MCF 10A (cell line): Measurements from ENCODE around the gene SERPINB12. TPM values are rescaled to one million over a fixed set of nuclear protein-coding genes. Genes with fewer than 3 reads are reported as not detected.
A peak's percentile ranks its signal among the peaks of the same experiment; 100 is the strongest.

ENCODE experiments used
- BruUV-seq: library from RNA; stranded (reverse); fragments of 400-500 nt; replicated peaks from 2 replicates; lab custom pipeline; 2021; lab: Mats Ljungman, UMichigan
- CTCF ChIA-PET: fragments of 300-600 bp; sonication (Branson Sonifier 250); formaldehyde crosslinking; extraction: SDS; loops from one replicate; lab custom pipeline; 2021; ENCODE audit warnings: antibody characterized with exemption, inconsistent platforms; lab: Yijun Ruan, JAX
- POLR2A ChIA-PET: fragments of 300-600, 350-650 bp; sonication (Branson Sonifier 250); formaldehyde crosslinking; extraction: SDS; loops from one replicate; lab custom pipeline; 2020; ENCODE audit warnings: antibody characterized with exemption, inconsistent platforms; lab: Yijun Ruan, JAX
- DNase-seq: peaks from one replicate; pipeline ENCODE4 v3.0.0-alpha.2; 2018; ENCODE audit not compliant: unreplicated experiment
- H3K27ac Mint-ChIP-seq: one replicate; pipeline ENCODE4 v1.8.0; 2022; ENCODE audit warnings: mild to moderate bottlenecking, low read depth, mixed read lengths; ENCODE audit not compliant: unreplicated experiment
- H3K27me3 Mint-ChIP-seq: one replicate; pipeline ENCODE4 v1.8.0; 2022; ENCODE audit warnings: mixed read lengths; ENCODE audit not compliant: insufficient read depth, unreplicated experiment
- H3K36me3 Mint-ChIP-seq: one replicate; pipeline ENCODE4 v1.8.0; 2022; ENCODE audit warnings: mild to moderate bottlenecking, moderate library complexity, mixed read lengths; ENCODE audit not compliant: insufficient read depth, unreplicated experiment
- H3K4me1 Mint-ChIP-seq: one replicate; pipeline ENCODE4 v1.8.0; 2022; ENCODE audit warnings: mixed read lengths; ENCODE audit not compliant: insufficient read depth, unreplicated experiment
- H3K4me3 Mint-ChIP-seq: one replicate; pipeline ENCODE4 v1.8.0; 2022; ENCODE audit warnings: mild to moderate bottlenecking, moderate library complexity, mixed read lengths; ENCODE audit not compliant: unreplicated experiment
- H3K9me3 Mint-ChIP-seq: one replicate; pipeline ENCODE4 v1.8.0; 2022; ENCODE audit warnings: mixed read lengths; ENCODE audit not compliant: unreplicated experiment
- intact Hi-C: fragments of 100-400 bp; cut with micrococcal nuclease; formaldehyde crosslinking; loops from 2 replicates; pipeline ENCODE4 v1.14.1; 2022
- total RNA-seq: library from RNA; stranded (reverse); gene quantifications from 2 replicates; pipeline ENCODE4 v1.2.3, GENCODE V29; 2022
- TF ChIP-seq, protein P1 (sequence below): fragments of 200-600 bp; IDR thresholded peaks from one replicate; pipeline ENCODE4 v1.8.0; 2022; ENCODE audit warnings: antibody characterized with exemption, mild to moderate bottlenecking; ENCODE audit not compliant: unreplicated experiment

The SERPINB12 gene
- total RNA-seq, 1 experiment from 2014 or later: not detected

GRCh38 chr18:63567825-63568224 is 25.7 kb downstream of the SERPINB12 start:
- no peaks in the 10 kb centered on the region for H3K9me3 Mint-ChIP-seq
- intact Hi-C loops: no loop called here
- TF ChIP-seq, protein P1, sequence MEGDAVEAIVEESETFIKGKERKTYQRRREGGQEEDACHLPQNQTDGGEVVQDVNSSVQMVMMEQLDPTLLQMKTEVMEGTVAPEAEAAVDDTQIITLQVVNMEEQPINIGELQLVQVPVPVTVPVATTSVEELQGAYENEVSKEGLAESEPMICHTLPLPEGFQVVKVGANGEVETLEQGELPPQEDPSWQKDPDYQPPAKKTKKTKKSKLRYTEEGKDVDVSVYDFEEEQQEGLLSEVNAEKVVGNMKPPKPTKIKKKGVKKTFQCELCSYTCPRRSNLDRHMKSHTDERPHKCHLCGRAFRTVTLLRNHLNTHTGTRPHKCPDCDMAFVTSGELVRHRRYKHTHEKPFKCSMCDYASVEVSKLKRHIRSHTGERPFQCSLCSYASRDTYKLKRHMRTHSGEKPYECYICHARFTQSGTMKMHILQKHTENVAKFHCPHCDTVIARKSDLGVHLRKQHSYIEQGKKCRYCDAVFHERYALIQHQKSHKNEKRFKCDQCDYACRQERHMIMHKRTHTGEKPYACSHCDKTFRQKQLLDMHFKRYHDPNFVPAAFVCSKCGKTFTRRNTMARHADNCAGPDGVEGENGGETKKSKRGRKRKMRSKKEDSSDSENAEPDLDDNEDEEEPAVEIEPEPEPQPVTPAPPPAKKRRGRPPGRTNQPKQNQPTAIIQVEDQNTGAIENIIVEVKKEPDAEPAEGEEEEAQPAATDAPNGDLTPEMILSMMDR: no peak
- peaks cover 18% of the 10 kb centered on the region for H3K27me3 Mint-ChIP-seq
- ChIA-PET POLR2A (no interaction called here), CTCF (interaction anchor here (0.7 to 5.2 kb wide), 6 partner anchors 9 to 239 kb away, joined by 3 to 33 read pairs (median 4); no protein-coding TSS in a partner anchor)
- H3K4me1 Mint-ChIP-seq: no peaks in the 10 kb centered on the region
- H3K4me3 Mint-ChIP-seq: no peak overlapping the region
- no TSS peak for BruUV-seq
- H3K36me3 Mint-ChIP-seq: no peaks in the 10 kb centered on the region
- peak overlapping the region; percentile 23 for H3K27ac Mint-ChIP-seq
- DNase-seq: no peak

DNA sequence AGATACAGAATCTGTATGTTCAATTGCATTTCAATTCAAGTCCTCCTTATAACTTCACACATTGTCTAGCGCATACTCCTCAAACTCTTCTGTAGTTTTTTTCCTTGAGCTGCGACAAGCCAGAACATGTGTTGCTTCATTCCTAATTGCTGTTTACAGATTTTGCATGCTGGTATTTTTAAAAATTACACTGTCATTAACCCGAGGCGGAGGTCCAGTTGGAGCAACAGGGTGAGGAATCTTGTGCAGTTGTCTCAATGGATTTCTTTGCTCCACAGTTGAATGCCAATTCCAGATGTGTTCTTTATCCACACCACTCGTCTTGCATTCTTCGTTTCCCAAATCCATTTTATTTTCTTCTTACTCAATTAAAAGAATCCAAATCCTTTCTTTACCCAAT is 28.6 kb downstream of the SERPINB12 start:
- Mint-ChIP-seq H3K27ac (no peak overlapping the region), H3K36me3 (no peaks in the 10 kb centered on the region), H3K9me3 (no peaks in the 10 kb centered on the region), H3K4me3 (no peak overlapping the region), H3K4me1 (peaks cover 15% of the 10 kb centered on the region), H3K27me3 (peaks cover 18% of the 10 kb centered on the region)
- CTCF ChIA-PET: interaction anchor here (0.7 kb wide), 1 partner anchor 171 kb away, joined by 3 read pairs; no protein-coding TSS in a partner anchor
- no peak for DNase-seq
- no TSS peak for BruUV-seq
- intact Hi-C loops: no loop called here
- POLR2A ChIA-PET: interaction anchor here (1.0 kb wide), 1 partner anchor 17 kb away, joined by 5 read pairs; no protein-coding TSS in a partner anchor
- TF ChIP-seq, protein P1: no peak

DNA sequence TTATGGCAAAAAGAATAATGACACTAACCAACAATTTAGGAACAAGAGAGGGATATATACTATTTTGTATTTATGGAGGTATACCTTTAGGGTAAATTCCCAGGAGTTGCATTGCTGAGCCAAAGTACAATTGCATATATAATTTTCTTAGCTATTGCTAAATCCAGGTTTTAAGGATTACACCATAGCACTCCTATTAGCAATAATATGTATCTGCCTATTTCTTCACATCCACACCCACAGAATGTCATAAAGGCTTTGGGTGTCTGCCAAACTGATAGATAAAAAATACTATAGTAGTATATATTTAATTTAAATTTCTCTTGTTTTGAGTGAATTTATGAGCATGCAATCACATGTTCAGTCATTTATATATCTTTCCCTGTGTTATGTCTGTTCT is 33.5 kb downstream of the SERPINB12 start:
- H3K27me3 Mint-ChIP-seq: no peaks in the 10 kb centered on the region
- H3K9me3 Mint-ChIP-seq: no peaks in the 10 kb centered on the region
- H3K4me3 Mint-ChIP-seq: no peak overlapping the region
- POLR2A ChIA-PET: interaction anchor here (0.6 to 5.6 kb wide), 8 partner anchors 10 to 200 kb away, joined by 3 to 56 read pairs (median 4); partner anchors contain the start of gene SERPINB7
- CTCF ChIA-PET: interaction anchor here (1.5 to 13.0 kb wide), 4 partner anchors 11 to 273 kb away, joined by 3 to 535 read pairs (median 90); partner anchors contain the start of gene SERPINB13
- no peaks in the 10 kb centered on the region for H3K36me3 Mint-ChIP-seq
- H3K4me1 Mint-ChIP-seq: peaks cover 15% of the 10 kb centered on the region
- BruUV-seq: no TSS peak
- DNase-seq: peak; percentile 67
- H3K27ac Mint-ChIP-seq: no peak overlapping the region
- intact Hi-C loops: no loop called here
- TF ChIP-seq, protein P1: no peak

GRCh38 chr18:63578357-63578958 is 36.3 kb downstream of the SERPINB12 start:
- DNase-seq: peak; percentile 67
- no peaks in the 10 kb centered on the region for H3K9me3 Mint-ChIP-seq
- no peaks in the 10 kb centered on the region for H3K27me3 Mint-ChIP-seq
- no TSS peak for BruUV-seq
- intact Hi-C loops: loop anchor here (1.0 to 2.0 kb wide), 4 partner anchors 60 to 358 kb away; no protein-coding TSS in a partner anchor
- TF ChIP-seq, protein P1: peak; percentile 75
- ChIA-PET POLR2A (interaction anchor here (0.7 to 5.6 kb wide), 8 partner anchors 10 to 105 kb away, joined by 3 to 56 read pairs (median 6); no protein-coding TSS in a partner anchor), CTCF (interaction anchor here (0.6 to 13.0 kb wide), 50 partner anchors 9 to 390 kb away, joined by 3 to 535 read pairs (median 4); partner anchors contain the start of genes SERPINB12 and SERPINB5)
- no peaks in the 10 kb centered on the region for H3K36me3 Mint-ChIP-seq
- peaks cover 15% of the 10 kb centered on the region for H3K4me1 Mint-ChIP-seq
- no peak overlapping the region for H3K27ac Mint-ChIP-seq
- H3K4me3 Mint-ChIP-seq: no peak overlapping the region
